SK-N-SH (cell line): ENCODE measurements around the gene ZAP70. TPM values are rescaled to one million over a fixed set of nuclear protein-coding genes. Genes with fewer than 3 reads are reported as not detected.

Source experiments
- CTCF ChIA-PET: fragments of 300-600, 350-600 bp; formaldehyde crosslinking; extraction: SDS; loops from one replicate; lab custom pipeline; 2021; lab: Yijun Ruan, JAX
- POLR2A ChIA-PET: fragments of 350-600 bp; sonication (Branson Sonifier 250); formaldehyde crosslinking; extraction: SDS; loops from one replicate; lab custom pipeline; 2020; ENCODE audit warnings: antibody characterized with exemption, inconsistent platforms; lab: Yijun Ruan, JAX
- DNase-seq: peaks from one replicate; pipeline ENCODE4 v3.0.0; 2012
- H2AFZ ChIP-seq: fragments of 200-600 bp; sonication (generic); 2 replicates; pipeline ENCODE4 v1.8.1; 2016; ENCODE audit warnings: antibody characterized with exemption, mild to moderate bottlenecking, low read depth
- H3F3A ChIP-seq: fragments of 200-600 bp; sonication (generic); replicated peaks from 2 replicates; pipeline ENCODE3; 2016; ENCODE audit warnings: antibody characterized with exemption, mild to moderate bottlenecking; ENCODE audit not compliant: insufficient read depth
- H3K27ac ChIP-seq, 2 experiments: fragments of 200-500 bp in 1 of 2; fragments of 200-600 bp in 1 of 2; sonication (Bioruptor generic) in 1 of 2; sonication (generic), shearing (Covaris generic) in 1 of 2; 2 replicates each; pipeline versions ENCODE4 v1.5.1 to v1.6.1; 2014 to 2016; ENCODE audit warnings: low read depth in 2 of 2, inconsistent platforms in 1 of 2, low read length in 1 of 2, mild to moderate bottlenecking in 1 of 2, mixed read lengths in 1 of 2
- H3K27me3 ChIP-seq: fragments of 200-600 bp; sonication (generic), shearing (Covaris generic); 2 replicates; pipeline ENCODE4 v1.6.1; 2016; ENCODE audit warnings: mixed run types; ENCODE audit not compliant: insufficient read depth
- H3K36me3 ChIP-seq, 2 experiments: fragments of 200-500 bp in 1 of 2; fragments of 200-600 bp in 1 of 2; sonication (Bioruptor generic) in 1 of 2; sonication (generic) in 1 of 2; replicated peaks in 1 of 2; 2 replicates each; pipeline versions ENCODE3 to v1.5.1; 2014 to 2016; ENCODE audit warnings: low read length in 1 of 2, mild to moderate bottlenecking in 1 of 2; ENCODE audit not compliant: insufficient read depth in 2 of 2, control insufficient read depth in 1 of 2
- H3K4me1 ChIP-seq, 2 experiments: fragments of 200-500 bp in 1 of 2; fragments of 200-600 bp in 1 of 2; sonication (Bioruptor generic) in 1 of 2; sonication (generic), shearing (Covaris generic) in 1 of 2; 2 replicates each; pipeline versions ENCODE4 v1.5.1 to v1.6.1; 2014 to 2016; ENCODE audit warnings: low read depth in 1 of 2, low read length in 1 of 2, mixed run types in 1 of 2; ENCODE audit not compliant: insufficient read depth in 2 of 2, control insufficient read depth in 1 of 2
- H3K4me2 ChIP-seq: fragments of 200-600 bp; sonication (generic), shearing (Covaris generic); 2 replicates; pipeline ENCODE4 v1.6.1; 2017; ENCODE audit warnings: mixed run types
- H3K4me3 ChIP-seq, 2 experiments: fragments of 200-500 bp in 1 of 2; fragments of 200-600 bp in 1 of 2; sonication (Bioruptor generic) in 1 of 2; sonication (generic), shearing (Covaris generic) in 1 of 2; 2 replicates each; pipeline versions ENCODE4 v1.5.1 to v1.8.1; 2014 to 2016; ENCODE audit warnings: low read depth in 2 of 2, inconsistent platforms in 1 of 2, low read length in 1 of 2, mild to moderate bottlenecking in 1 of 2, mixed read lengths in 1 of 2, moderate library complexity in 1 of 2
- H3K79me2 ChIP-seq: fragments of 200-600 bp; sonication (generic); 2 replicates; pipeline ENCODE4 v1.8.1; 2017; ENCODE audit warnings: mild to moderate bottlenecking; ENCODE audit not compliant: insufficient read depth
- H3K9ac ChIP-seq: fragments of 200-600 bp; sonication (generic); 2 replicates; pipeline ENCODE4 v1.6.1; 2017; ENCODE audit warnings: mixed run types
- H3K9me2 ChIP-seq: fragments of 200-600 bp; sonication (generic); 2 replicates; pipeline ENCODE4 v1.6.1; 2017; ENCODE audit warnings: mixed run types
- H3K9me3 ChIP-seq: fragments of 200-600 bp; sonication (generic); 2 replicates; pipeline ENCODE4 v1.6.1; 2017; ENCODE audit warnings: mixed run types, mild to moderate bottlenecking, moderate library complexity
- H4K20me1 ChIP-seq: fragments of 200-600 bp; sonication (generic); 2 replicates; pipeline ENCODE4 v1.6.1; 2017; ENCODE audit warnings: mild to moderate bottlenecking, mixed run types; ENCODE audit not compliant: insufficient read depth
- CHD2 ChIP-seq: fragments of 150-350 bp; IDR thresholded peaks from 2 replicates; pipeline ENCODE4 v1.6.1; 2018; ENCODE audit warnings: low read length; ENCODE audit not compliant: partially characterized antibody
- CTCF ChIP-seq: fragments of 200-600 bp; sonication (generic); IDR thresholded peaks from 2 replicates; pipeline ENCODE4 v1.6.1; 2017; ENCODE audit warnings: antibody characterized with exemption, mild to moderate bottlenecking, moderate library complexity
- ELF1 ChIP-seq: IDR thresholded peaks from 2 replicates; pipeline ENCODE4 v1.4.0; 2012
- EP300 ChIP-seq, 2 experiments: IDR thresholded peaks; 2 replicates each; pipeline versions ENCODE4 v1.4.0 to v1.6.1; 2012; ENCODE audit warnings: borderline replicate concordance in 1 of 2, low read depth in 1 of 2, low read length in 1 of 2
- EZH2phosphoT487 ChIP-seq: fragments of 200-600 bp; sonication (generic); IDR thresholded peaks from 2 replicates; pipeline ENCODE4 v1.6.1; 2017; ENCODE audit warnings: low read depth, mixed run types, mild to moderate bottlenecking, antibody characterized with exemption, moderate library complexity, borderline replicate concordance
- FOXJ3 ChIP-seq: sonication (generic); formaldehyde crosslinking; IDR thresholded peaks from 2 replicates; pipeline ENCODE4 v1.5.1; 2020; ENCODE audit warnings: mild to moderate bottlenecking, missing genetic modification reagents
- GABPA ChIP-seq: IDR thresholded peaks from 2 replicates; pipeline ENCODE4 v1.4.0; 2012; ENCODE audit warnings: low read depth, mild to moderate bottlenecking
- GATA2 ChIP-seq: sonication (generic); formaldehyde crosslinking; IDR thresholded peaks from 2 replicates; pipeline ENCODE4 v1.5.0; 2020; ENCODE audit warnings: mild to moderate bottlenecking, missing genetic modification reagents
- JUND ChIP-seq: IDR thresholded peaks from 2 replicates; pipeline ENCODE4 v1.4.0; 2012
- MAX ChIP-seq: IDR thresholded peaks from 2 replicates; pipeline ENCODE4 v1.4.0; 2012; ENCODE audit warnings: low read depth
- NFIC ChIP-seq: IDR thresholded peaks from 2 replicates; pipeline ENCODE4 v1.4.0; 2012; ENCODE audit warnings: borderline replicate concordance
- NRF1 ChIP-seq: IDR thresholded peaks from 2 replicates; pipeline ENCODE4 v1.6.1; 2012; ENCODE audit warnings: low read depth, mild to moderate bottlenecking, low read length
- PBX3 ChIP-seq: IDR thresholded peaks from 2 replicates; pipeline ENCODE4; 2012
- POLR2AphosphoS5 ChIP-seq: IDR thresholded peaks from 2 replicates; pipeline ENCODE4 v1.6.1; 2012; ENCODE audit warnings: low read depth, low read length
- RAD21 ChIP-seq: IDR thresholded peaks from 2 replicates; pipeline ENCODE4 v1.6.1; 2012; ENCODE audit warnings: mild to moderate bottlenecking, low read length
- RCOR1 ChIP-seq: fragments of 150-350 bp; IDR thresholded peaks from 2 replicates; pipeline ENCODE4 v1.6.1; 2017; ENCODE audit warnings: antibody characterized with exemption, low read length
- RFX5 ChIP-seq: IDR thresholded peaks from 2 replicates; pipeline ENCODE4 v1.6.1; 2012; ENCODE audit warnings: mild to moderate bottlenecking, improper control_type of control experiment, low read length
- RXRA ChIP-seq: IDR thresholded peaks from 2 replicates; pipeline ENCODE4 v1.4.0; 2012; ENCODE audit warnings: low read depth, mild to moderate bottlenecking, borderline replicate concordance
- SIN3A ChIP-seq: IDR thresholded peaks from 2 replicates; pipeline ENCODE4 v1.6.1; 2012; ENCODE audit warnings: low read depth, mild to moderate bottlenecking, low read length, moderate library complexity, borderline replicate concordance
- USF1 ChIP-seq: IDR thresholded peaks from 2 replicates; pipeline ENCODE4 v1.4.0; 2012; ENCODE audit warnings: low read depth, borderline replicate concordance
- USF2 ChIP-seq: fragments of 150-350 bp; IDR thresholded peaks from 2 replicates; pipeline ENCODE4 v1.6.1; 2017; ENCODE audit warnings: antibody characterized with exemption, low read length, low read depth, borderline replicate concordance
- YY1 ChIP-seq: IDR thresholded peaks from 2 replicates; pipeline ENCODE4 v1.4.0; 2012; ENCODE audit warnings: low read depth, mild to moderate bottlenecking
- ZBTB33 ChIP-seq: IDR thresholded peaks from 2 replicates; pipeline ENCODE4 v1.4.0; 2012; ENCODE audit warnings: low read depth, borderline replicate concordance
- WGBS: methylation state at CpG from one replicate; pipeline ENCODE4 v1.1.6; 2017; ENCODE audit warnings: low lambda C conversion rate; 5-methylcytosine and 5-hydroxymethylcytosine counted together
- polyA plus RNA-seq, 3 experiments: library from polyadenylated mRNA; depleted of rRNA; stranded (reverse); fragments of >200 nt; gene quantifications; 2 replicates each; pipeline ENCODE4 v1.2.3, GENCODE V29; 2012

The ZAP70 gene
- polyA plus RNA-seq, 1 of the 3 experiments (the other 2 are of a cell fraction) = 0.05 TPM

GRCh38 chr2:97697252-97698235 is 15.8 kb upstream of the ZAP70 start:
- no peak overlapping the region for H3K27ac ChIP-seq
- H2AFZ ChIP-seq = no peak overlapping the region; the same call in 1 of the 2 replicates
- H3K4me3 ChIP-seq = peak overlapping the region in 1 of 2 experiments; percentile 33; a peak in 1 of 4 replicates
- H3K4me1 ChIP-seq = no peaks in the 10 kb centered on the region; a peak in 1 of 4 replicates
- H3K36me3 ChIP-seq = no peaks in the 10 kb centered on the region
- no peaks in the 10 kb centered on the region for H3K79me2 ChIP-seq
- ChIA-PET CTCF (interaction anchor here (0.6 to 6.4 kb wide), 29 partner anchors 12 to 906 kb away, joined by 3 to 163 read pairs (median 3); partner anchors contain the start of genes ACTR1B, ANKRD36B, C2orf92 and COX5B), POLR2A (interaction anchor here (2.8 kb wide), 1 partner anchor 107 kb away, joined by 10 read pairs; no protein-coding TSS in a partner anchor)
- no peak overlapping the region for H3K4me2 ChIP-seq
- no peaks in the 10 kb centered on the region for H3K9me3 ChIP-seq
- no peaks in the 10 kb centered on the region for H3K9me2 ChIP-seq
- H3F3A ChIP-seq = no peaks in the 10 kb centered on the region
- H4K20me1 ChIP-seq = no peaks in the 10 kb centered on the region
- WGBS = 23% methylated on average over 13 of the region's 14 CpGs
- no peaks in the 10 kb centered on the region for H3K27me3 ChIP-seq
- DNase-seq = peak; percentile 78
- H3K9ac ChIP-seq = no peak overlapping the region
- TF ChIP-seq GABPA (no peak), SIN3A (0 out of 2 replicates have a peak, but pooled peaks have one; percentile 44), POLR2AphosphoS5 (no peak), RFX5 (no peak), ZBTB33 (no peak), GATA2 (CRISPR knock-in tag) (no peak), RXRA (no peak), PBX3 (peak; percentile 68), MAX (no peak), JUND (no peak), ELF1 (no peak), CHD2 (peak; percentile 56), NRF1 (peak; percentile 39), USF1 (no peak), YY1 (peak; percentile 31; the same call in 1 of the 2 replicates), EP300 (IDR thresholded peaks at IDR 0.05; ENCODE audit: borderline replicate concordance in 1 of 2, low read depth in 1 of 2, low read length in 1 of 2) (no peak), RAD21 (peak; percentile 99), USF2 (no peak), EZH2phosphoT487 (no peak), CTCF (peak; percentile 96), FOXJ3 (CRISPR knock-in tag) (no peak), NFIC (no peak), RCOR1 (no peak)
